ENCODE results near the gene KCTD18.

- TF ChIP-seq CTCF (IDR thresholded peaks at IDR 0.05) (no peak), POLR2A (IDR thresholded peaks at IDR 0.05) (no peak), POLR2AphosphoS5 (IDR thresholded peaks at IDR 0.05) (no peak)
Measured at GRCh38 chr2:200498402-200499162, 11.3 kb downstream of the KCTD18 start.

All from stomach (tissue), 4 donors.